Activated naive CD4-positive, alpha-beta T cell treated with anti-CD3 and anti-CD28 coated beads, Interleukin-2, amount 10 ng/mL, durations not matched to agents 7 days and 5 days (primary cell): ENCODE results near the gene MESP1.

Source experiments
- CTCF ChIA-PET: fragments of 350-600 bp; sonication (Branson Sonifier 250); formaldehyde crosslinking; loops from one replicate; lab custom pipeline; 2021; ENCODE audit warnings: antibody characterized with exemption; lab: Charles Lee
- DNase-seq: peaks from one replicate; pipeline ENCODE4 v3.0.0-alpha.2; 2020
- H3K27ac Mint-ChIP-seq: one replicate; pipeline ENCODE4 v1.8.0; 2021; ENCODE audit warnings: mild to moderate bottlenecking, moderate library complexity, mixed read lengths
- H3K27me3 Mint-ChIP-seq: one replicate; pipeline ENCODE4 v1.8.0; 2021; ENCODE audit warnings: mild to moderate bottlenecking, mixed read lengths
- H3K36me3 Mint-ChIP-seq: one replicate; pipeline ENCODE4 v1.8.0; 2021; ENCODE audit warnings: mixed read lengths
- H3K4me1 Mint-ChIP-seq: one replicate; pipeline ENCODE4 v1.8.0; 2021; ENCODE audit warnings: mixed read lengths
- H3K4me3 Mint-ChIP-seq: one replicate; pipeline ENCODE4 v1.8.0; 2021; ENCODE audit warnings: mild to moderate bottlenecking, moderate library complexity, mixed read lengths
- H3K9me3 Mint-ChIP-seq: one replicate; pipeline ENCODE4 v1.8.0; 2021; ENCODE audit warnings: mixed read lengths

Gene MESP1

GRCh38 chr15:89775815-89776214, 24.8 kb upstream of the MESP1 start:
- H3K36me3 Mint-ChIP-seq = no peaks in the 10 kb centered on the region
- H3K9me3 Mint-ChIP-seq = no peaks in the 10 kb centered on the region
- peaks cover 6% of the 10 kb centered on the region for H3K4me1 Mint-ChIP-seq
- no peak overlapping the region for H3K4me3 Mint-ChIP-seq
- no peak for DNase-seq
- CTCF ChIA-PET = no interaction called here
- H3K27ac Mint-ChIP-seq = no peak overlapping the region
- peaks cover 55% of the 10 kb centered on the region for H3K27me3 Mint-ChIP-seq

GRCh38 chr15:89774492-89774891, 23.4 kb upstream of the MESP1 start:
- CTCF ChIA-PET = interaction anchor here (1.1 to 1.7 kb wide), 4 partner anchors 14 to 100 kb away, joined by 3 to 4 read pairs (median 3); no protein-coding TSS in a partner anchor
- H3K27ac Mint-ChIP-seq = no peak overlapping the region
- no peak for DNase-seq
- no peaks in the 10 kb centered on the region for H3K36me3 Mint-ChIP-seq
- no peak overlapping the region for H3K4me3 Mint-ChIP-seq
- peaks cover 2% of the 10 kb centered on the region for H3K4me1 Mint-ChIP-seq
- H3K9me3 Mint-ChIP-seq = no peaks in the 10 kb centered on the region
- peaks cover 50% of the 10 kb centered on the region for H3K27me3 Mint-ChIP-seq

GRCh38 chr15:89772932-89773583, 22.0 kb upstream of the MESP1 start:
- Mint-ChIP-seq H3K27ac (no peak overlapping the region), H3K36me3 (no peaks in the 10 kb centered on the region), H3K27me3 (peaks cover 40% of the 10 kb centered on the region), H3K4me3 (no peak overlapping the region), H3K4me1 (peaks cover 2% of the 10 kb centered on the region), H3K9me3 (no peaks in the 10 kb centered on the region)
- CTCF ChIA-PET = interaction anchor here (0.6 to 1.7 kb wide), 3 partner anchors 13 to 520 kb away, joined by 3 to 4 read pairs (median 3); no protein-coding TSS in a partner anchor
- DNase-seq = no peak

- Mint-ChIP-seq H3K9me3 (no peaks in the 10 kb centered on the region), H3K36me3 (no peaks in the 10 kb centered on the region), H3K27ac (no peak overlapping the region), H3K4me3 (no peak overlapping the region), H3K4me1 (no peaks in the 10 kb centered on the region), H3K27me3 (peaks cover 21% of the 10 kb centered on the region)
- DNase-seq = no peak
- CTCF ChIA-PET = interaction anchor here (0.9 to 1.5 kb wide), 3 partner anchors 9 to 105 kb away, joined by 3 to 4 read pairs (median 3); no protein-coding TSS in a partner anchor
Observed at GRCh38 chr15:89770041-89770440, 19.0 kb upstream of the MESP1 start.

GRCh38 chr15:89769366-89769765, 18.3 kb upstream of the MESP1 start:
- CTCF ChIA-PET = no interaction called here
- H3K27ac Mint-ChIP-seq = no peak overlapping the region
- no peak for DNase-seq
- H3K27me3 Mint-ChIP-seq = peaks cover 20% of the 10 kb centered on the region
- H3K4me3 Mint-ChIP-seq = no peak overlapping the region
- no peaks in the 10 kb centered on the region for H3K9me3 Mint-ChIP-seq
- no peaks in the 10 kb centered on the region for H3K36me3 Mint-ChIP-seq
- no peaks in the 10 kb centered on the region for H3K4me1 Mint-ChIP-seq

GRCh38 chr15:89768071-89768500, 17.0 kb upstream of the MESP1 start:
- CTCF ChIA-PET = interaction anchor here (1.3 to 1.8 kb wide), 2 partner anchors 28 to 107 kb away, joined by 4 to 10 read pairs; no protein-coding TSS in a partner anchor
- no peaks in the 10 kb centered on the region for H3K9me3 Mint-ChIP-seq
- no peak overlapping the region for H3K27ac Mint-ChIP-seq
- no peak for DNase-seq
- peaks cover 13% of the 10 kb centered on the region for H3K27me3 Mint-ChIP-seq
- H3K36me3 Mint-ChIP-seq = no peaks in the 10 kb centered on the region
- no peak overlapping the region for H3K4me3 Mint-ChIP-seq
- no peaks in the 10 kb centered on the region for H3K4me1 Mint-ChIP-seq

- Mint-ChIP-seq H3K27me3 (peaks cover 9% of the 10 kb centered on the region), H3K9me3 (no peaks in the 10 kb centered on the region), H3K36me3 (no peaks in the 10 kb centered on the region), H3K4me1 (no peaks in the 10 kb centered on the region), H3K4me3 (no peak overlapping the region), H3K27ac (no peak overlapping the region)
- DNase-seq = no peak
- CTCF ChIA-PET = interaction anchor here (1.3 to 1.8 kb wide), 2 partner anchors 27 to 107 kb away, joined by 4 to 10 read pairs; no protein-coding TSS in a partner anchor
Observed at GRCh38 chr15:89767411-89767915, 16.4 kb upstream of the MESP1 start.

GRCh38 chr15:89766357-89767311, 15.6 kb upstream of the MESP1 start:
- Mint-ChIP-seq H3K4me1 (no peaks in the 10 kb centered on the region), H3K27ac (no peak overlapping the region), H3K9me3 (no peaks in the 10 kb centered on the region), H3K4me3 (no peak overlapping the region), H3K27me3 (peaks cover 9% of the 10 kb centered on the region), H3K36me3 (no peaks in the 10 kb centered on the region)
- CTCF ChIA-PET = interaction anchor here (1.1 to 1.8 kb wide), 2 partner anchors 108 kb away, joined by 4 to 10 read pairs; no protein-coding TSS in a partner anchor
- DNase-seq = no peak

GRCh38 chr15:89765694-89766093, 14.6 kb upstream of the MESP1 start:
- no peaks in the 10 kb centered on the region for H3K4me1 Mint-ChIP-seq
- H3K27ac Mint-ChIP-seq = no peak overlapping the region
- H3K36me3 Mint-ChIP-seq = no peaks in the 10 kb centered on the region
- H3K27me3 Mint-ChIP-seq = peaks cover 13% of the 10 kb centered on the region
- no peak overlapping the region for H3K4me3 Mint-ChIP-seq
- DNase-seq = no peak
- CTCF ChIA-PET = interaction anchor here (1.1 kb wide), 1 partner anchor 109 kb away, joined by 4 read pairs; no protein-coding TSS in a partner anchor
- no peaks in the 10 kb centered on the region for H3K9me3 Mint-ChIP-seq

- CTCF ChIA-PET = interaction anchor here (0.8 to 6.2 kb wide), 16 partner anchors 9 to 322 kb away, joined by 3 to 120 read pairs (median 6); partner anchors contain the start of gene AP3S2
- Mint-ChIP-seq H3K27me3 (peaks cover 37% of the 10 kb centered on the region), H3K27ac (no peak overlapping the region), H3K4me1 (no peaks in the 10 kb centered on the region), H3K9me3 (no peaks in the 10 kb centered on the region), H3K4me3 (no peak overlapping the region), H3K36me3 (no peaks in the 10 kb centered on the region)
- no peak for DNase-seq
Observed at GRCh38 chr15:89761929-89762328, 10.9 kb upstream of the MESP1 start.

GRCh38 chr15:89761009-89761831, 10.2 kb upstream of the MESP1 start:
- Mint-ChIP-seq H3K27ac (no peak overlapping the region), H3K36me3 (no peaks in the 10 kb centered on the region), H3K4me3 (no peak overlapping the region), H3K4me1 (no peaks in the 10 kb centered on the region), H3K27me3 (peaks cover 38% of the 10 kb centered on the region), H3K9me3 (no peaks in the 10 kb centered on the region)
- CTCF ChIA-PET = interaction anchor here (0.6 to 6.2 kb wide), 27 partner anchors 8 to 323 kb away, joined by 3 to 120 read pairs (median 4); partner anchors contain the start of genes AP3S2 and MESP1
- peak; percentile 7 for DNase-seq

- no peak overlapping the region for H3K4me3 Mint-ChIP-seq
- H3K4me1 Mint-ChIP-seq = no peaks in the 10 kb centered on the region
- peaks cover 42% of the 10 kb centered on the region for H3K27me3 Mint-ChIP-seq
- DNase-seq = peak; percentile 79
- CTCF ChIA-PET = interaction anchor here (0.6 to 6.2 kb wide), 27 partner anchors 8 to 456 kb away, joined by 3 to 120 read pairs (median 4); partner anchors contain the start of genes AP3S2 and MESP1
- H3K36me3 Mint-ChIP-seq = no peaks in the 10 kb centered on the region
- H3K9me3 Mint-ChIP-seq = no peaks in the 10 kb centered on the region
- no peak overlapping the region for H3K27ac Mint-ChIP-seq
Observed at GRCh38 chr15:89760303-89761008, 9.4 kb upstream of the MESP1 start.
